HG03378 (cell line): ENCODE results near the gene ATOSB.

ENCODE experiments used
- ATAC-seq: cut with Tn5 transposase; IDR thresholded peaks from one replicate; pipeline ENCODE4 v1.9.1; 2021; ENCODE audit warnings: mild to moderate bottlenecking, moderate library complexity; ENCODE audit not compliant: unreplicated experiment

Gene ATOSB

GRCh38 chr9:35054871-35055644, 60.6 kb downstream of the ATOSB start:
- ATAC-seq = no peak

GRCh38 chr9:35054185-35054835, 61.4 kb downstream of the ATOSB start:
- no peak for ATAC-seq
